ENCODE measurements around the gene ADAMTS3. TPM values are rescaled to one million over a fixed set of nuclear protein-coding genes. Genes with fewer than 3 reads are reported as not detected.
A peak's percentile ranks its signal among the peaks of the same experiment; 100 is the strongest.

Gene ADAMTS3
- total and polyA plus RNA-seq, 8 donors, result 0.08 to 0.47 (median 0.15) TPM

- no peak for TF ChIP-seq CTCF (IDR thresholded peaks at IDR 0.05)
- Histone ChIP-seq H3K27ac (no peak overlapping the region), H3K36me3 (no peaks in the 10 kb centered on the region), H3K27me3 (no peaks in the 10 kb centered on the region), H3K9me3 (no peaks in the 10 kb centered on the region), H3K4me3 (no peak overlapping the region), H3K4me1 (no peaks in the 10 kb centered on the region)
- intact Hi-C loops (cut with DNase I), result no loop called here
- FAIRE-seq, result no peak
- 70 to 76% methylated on average over 3 of the region's 3 CpGs for WGBS, 2 donors
- no peak for ATAC-seq
- DNase-seq, result no peak
Measured at GRCh38 chr4:72457158-72457557, 111.9 kb downstream of the ADAMTS3 start.

GRCh38 chr4:72451349-72451748 lies 117.7 kb downstream of the ADAMTS3 start:
- Histone ChIP-seq H3K27ac (no peak overlapping the region), H3K9me3 (no peaks in the 10 kb centered on the region), H3K36me3 (no peaks in the 10 kb centered on the region), H3K4me3 (no peak overlapping the region), H3K4me1 (no peaks in the 10 kb centered on the region), H3K27me3 (no peaks in the 10 kb centered on the region)
- TF ChIP-seq CTCF (IDR thresholded peaks at IDR 0.05), result no peak
- DNase-seq, result peak in 2 of 6 donors; percentile 4 to 7
- intact Hi-C loops (cut with DNase I), result no loop called here
- ATAC-seq, result no peak
- WGBS, 2 donors, result 57 to 65% methylated on average over 3 of the region's 3 CpGs
- FAIRE-seq, result no peak

GRCh38 chr4:72449705-72450104 lies 119.3 kb downstream of the ADAMTS3 start:
- no peaks in the 10 kb centered on the region for H3K27me3 ChIP-seq
- no peak for TF ChIP-seq CTCF (IDR thresholded peaks at IDR 0.05)

GRCh38 chr4:72448231-72448630 lies 120.8 kb downstream of the ADAMTS3 start:
- Histone ChIP-seq H3K4me3 (no peak overlapping the region), H3K27ac (no peak overlapping the region), H3K4me1 (no peaks in the 10 kb centered on the region), H3K27me3 (no peaks in the 10 kb centered on the region), H3K9me3 (no peaks in the 10 kb centered on the region), H3K36me3 (no peaks in the 10 kb centered on the region)
- intact Hi-C loops (cut with DNase I), result no loop called here
- WGBS, 2 donors, result 65 to 67% methylated on average over 4 of the region's 4 CpGs
- no peak for DNase-seq
- no peak for ATAC-seq
- no peak for TF ChIP-seq CTCF (IDR thresholded peaks at IDR 0.05)
- no peak for FAIRE-seq

More at GRCh38 chr4:72449705-72450104, 119.3 kb downstream of the ADAMTS3 start:
- FAIRE-seq, result no peak
- intact Hi-C loops (cut with DNase I), result no loop called here
- ATAC-seq, result no peak
- WGBS, 2 donors, result 55 to 68% methylated on average over 1 of the region's 1 CpG
- H3K4me3 ChIP-seq, result no peak overlapping the region
- H3K27ac ChIP-seq, result no peak overlapping the region
- no peak for DNase-seq
- H3K36me3 ChIP-seq, result no peaks in the 10 kb centered on the region
- no peaks in the 10 kb centered on the region for H3K9me3 ChIP-seq
- no peaks in the 10 kb centered on the region for H3K4me1 ChIP-seq

- Histone ChIP-seq H3K4me3 (no peak overlapping the region), H3K27me3 (no peaks in the 10 kb centered on the region), H3K27ac (no peak overlapping the region), H3K9me3 (no peaks in the 10 kb centered on the region), H3K4me1 (no peaks in the 10 kb centered on the region), H3K36me3 (no peaks in the 10 kb centered on the region)
- no peak for FAIRE-seq
- DNase-seq, result no peak
- WGBS, 2 donors, result 63 to 69% methylated on average over 3 of the region's 3 CpGs
- no peak for ATAC-seq
- intact Hi-C loops (cut with DNase I), result no loop called here
- no peak for TF ChIP-seq CTCF (IDR thresholded peaks at IDR 0.05)
Measured at GRCh38 chr4:72446353-72447055, 122.5 kb downstream of the ADAMTS3 start.
